ENCODE measurements around the gene ABTB2. TPM values are rescaled to one million over a fixed set of nuclear protein-coding genes. Genes with fewer than 3 reads are reported as not detected.
A peak's percentile ranks its signal among the peaks of the same experiment; 100 is the strongest.

The ABTB2 gene
- total RNA-seq, 1 experiment from 2014 or later: 4.0 TPM

DNA sequence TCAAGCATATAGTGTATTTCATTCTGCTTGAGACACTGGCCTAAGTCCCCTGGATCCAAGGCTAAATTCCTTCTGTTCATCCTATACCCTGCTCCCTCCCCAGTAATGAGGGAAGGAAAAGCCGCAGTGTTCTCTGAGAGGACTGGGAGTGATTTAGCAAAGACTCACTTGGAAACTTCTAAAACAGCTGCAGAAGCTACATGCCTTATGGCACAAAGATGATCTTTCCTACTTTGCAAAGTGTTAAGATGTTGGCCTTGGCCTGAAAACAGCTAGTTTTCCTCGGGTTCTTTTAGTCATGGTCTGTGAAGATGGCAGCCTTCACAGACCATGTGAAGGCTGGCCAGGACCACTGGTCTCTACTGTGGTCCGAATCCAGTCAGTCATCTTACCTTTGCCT, 65.7 kb downstream of the ABTB2 start:
- no peak for DNase-seq (ENCODE audit: low read depth)

DNA sequence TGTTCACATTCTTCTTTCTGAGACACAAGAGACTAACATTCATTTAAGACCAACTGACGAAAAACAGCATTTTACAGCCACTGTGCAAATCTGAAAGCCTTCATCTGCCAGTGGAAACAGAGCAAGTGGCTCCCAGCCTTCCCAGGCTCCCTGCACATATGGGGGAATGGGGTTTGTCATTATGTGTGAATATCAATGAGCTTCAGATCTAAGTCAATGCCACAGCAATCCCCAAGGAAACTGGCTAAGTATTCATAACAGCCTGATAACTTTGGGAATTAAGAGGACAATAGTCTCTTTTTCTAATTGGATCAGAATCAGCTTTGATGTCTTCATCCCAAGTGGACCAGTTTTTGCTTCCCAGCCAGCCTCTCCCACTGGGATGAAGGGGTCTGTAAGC, 66.9 kb downstream of the ABTB2 start:
- no peak for DNase-seq (ENCODE audit: low read depth)

- no peak for DNase-seq (ENCODE audit: low read depth)
These were observed 69.3 kb downstream of the ABTB2 start for GRCh38 chr11:34288492-34288891.

GRCh38 chr11:34284811-34285481, 72.9 kb downstream of the ABTB2 start:
- no peak for DNase-seq (ENCODE audit: low read depth)

- DNase-seq (ENCODE audit: low read depth): no peak
These were observed 73.7 kb downstream of the ABTB2 start for GRCh38 chr11:34284156-34284555.

DNA sequence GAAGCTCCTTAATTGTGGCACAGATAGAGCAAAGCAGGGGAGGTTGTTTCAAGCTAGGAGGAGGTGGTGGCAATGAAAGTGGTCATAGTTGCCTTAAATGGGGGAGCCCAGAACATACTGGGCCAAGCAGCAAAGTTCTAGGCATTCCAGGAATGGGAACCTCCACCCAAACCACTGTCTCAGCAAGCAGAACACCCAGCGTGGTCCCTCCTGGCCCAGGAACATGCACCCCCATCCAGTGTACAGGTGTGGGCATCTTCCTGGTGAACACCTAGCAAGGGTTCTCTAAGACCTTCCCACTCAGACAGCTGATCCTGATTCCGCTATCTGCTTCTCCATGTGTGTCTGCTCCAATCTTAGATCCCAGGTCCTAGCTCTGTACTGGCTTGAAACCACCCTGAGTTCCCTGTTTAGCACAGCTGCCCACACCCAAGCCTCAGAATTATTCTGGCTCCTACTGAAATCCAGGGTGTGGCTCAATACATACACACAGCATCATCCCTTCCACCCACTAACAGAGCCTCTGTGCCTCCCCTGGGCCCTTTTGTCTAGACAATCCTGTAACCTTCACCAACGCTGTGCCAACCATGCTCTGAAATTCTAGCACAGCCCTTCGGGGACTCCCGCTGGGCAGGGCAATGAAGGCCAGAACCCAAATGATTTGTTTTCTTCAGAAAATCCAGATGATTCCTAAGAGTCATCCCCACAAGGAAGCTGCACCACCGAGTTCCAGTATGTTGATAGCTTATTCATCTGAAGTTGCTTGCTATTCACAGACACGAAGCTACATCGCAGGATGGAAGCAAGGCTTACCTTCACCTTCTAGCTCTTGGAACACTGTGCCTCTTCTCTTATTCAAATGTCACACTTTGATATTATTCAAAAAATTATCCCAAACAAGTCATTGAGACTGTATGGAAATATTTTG, 76.6 kb downstream of the ABTB2 start:
- no peak for DNase-seq (ENCODE audit: low read depth)

DNA sequence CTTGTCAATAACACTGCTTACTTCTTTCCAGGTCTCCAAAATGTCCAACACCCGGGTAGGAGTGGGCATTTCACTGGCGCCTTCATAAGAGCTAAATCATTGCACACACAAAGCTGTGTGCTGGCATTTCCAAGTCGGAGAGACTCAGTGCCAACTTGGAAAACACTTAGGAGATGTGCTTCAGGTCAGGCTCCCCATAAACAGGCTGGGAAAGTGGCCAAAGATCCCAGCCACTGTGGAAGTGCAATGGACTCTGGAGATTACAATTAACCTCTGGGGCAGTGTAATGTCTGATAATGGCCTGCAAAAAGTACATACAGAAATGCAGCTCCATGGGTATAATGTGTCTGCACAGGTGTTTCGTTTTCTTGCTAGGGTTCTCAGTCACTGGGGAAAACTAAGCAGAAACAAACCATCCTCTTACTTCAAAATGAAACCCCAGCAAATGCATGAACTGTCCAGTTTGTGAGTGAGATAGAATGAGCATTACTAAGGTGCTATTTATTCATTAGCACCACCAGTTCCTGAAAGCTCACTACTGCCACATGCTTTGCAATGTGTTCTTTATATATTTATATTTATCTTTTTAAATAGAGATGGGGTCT, 79.0 kb downstream of the ABTB2 start:
- no peak for DNase-seq (ENCODE audit: low read depth)

GRCh38 chr11:34278175-34278574, 79.6 kb downstream of the ABTB2 start:
- DNase-seq (ENCODE audit: low read depth): no peak

DNA sequence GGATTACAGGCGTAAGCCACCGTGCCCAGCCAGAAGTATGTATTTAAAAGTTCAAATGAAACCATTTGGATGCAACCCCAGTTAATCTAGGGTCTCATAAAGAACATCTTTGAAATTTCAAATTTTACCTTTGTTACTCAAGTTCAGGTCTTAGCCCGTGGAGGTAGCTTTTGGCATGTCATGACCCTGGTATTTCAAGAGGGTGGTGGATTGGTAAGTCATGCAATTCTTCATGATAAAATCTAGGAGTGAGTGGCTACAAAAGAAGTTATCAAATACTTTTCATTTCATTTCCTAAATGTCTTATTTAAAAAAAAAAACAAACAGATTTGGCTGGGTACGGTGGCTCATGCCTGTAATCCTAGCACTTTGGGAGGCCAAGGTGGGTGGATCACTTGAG, 80.6 kb downstream of the ABTB2 start:
- no peak for DNase-seq (ENCODE audit: low read depth)

DNA sequence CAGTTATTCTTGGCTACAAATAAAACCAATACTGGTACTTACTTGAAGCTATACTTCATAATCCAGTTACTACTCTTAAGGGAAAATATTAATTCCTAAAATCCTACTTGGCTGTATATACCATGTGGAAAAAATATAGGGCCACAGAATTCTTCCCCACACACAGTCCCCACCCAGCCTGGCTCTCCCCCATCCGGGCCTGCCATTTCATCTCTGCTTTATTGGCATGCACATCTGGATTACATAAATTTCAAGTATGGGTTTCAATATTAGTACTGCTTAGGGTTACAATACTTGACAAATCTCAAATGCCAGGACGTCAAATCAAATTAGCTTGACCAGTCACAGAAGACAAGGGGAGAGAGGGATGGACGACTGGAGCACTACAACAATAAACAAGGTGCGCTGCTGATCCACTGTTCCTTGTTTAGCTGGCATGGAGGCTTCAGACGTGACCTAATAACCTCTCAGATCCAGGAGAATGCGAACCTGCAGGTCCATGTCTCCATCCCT, 81.4 kb downstream of the ABTB2 start:
- no peak for DNase-seq (ENCODE audit: low read depth)

GRCh38 chr11:34275486-34275885, 82.3 kb downstream of the ABTB2 start:
- DNase-seq (ENCODE audit: low read depth): no peak

- DNase-seq (ENCODE audit: low read depth): peak; percentile 98
These were observed 83.0 kb downstream of the ABTB2 start for GRCh38 chr11:34274712-34275398.

GRCh38 chr11:34273099-34273498, 84.7 kb downstream of the ABTB2 start:
- DNase-seq (ENCODE audit: low read depth): no peak

DNA sequence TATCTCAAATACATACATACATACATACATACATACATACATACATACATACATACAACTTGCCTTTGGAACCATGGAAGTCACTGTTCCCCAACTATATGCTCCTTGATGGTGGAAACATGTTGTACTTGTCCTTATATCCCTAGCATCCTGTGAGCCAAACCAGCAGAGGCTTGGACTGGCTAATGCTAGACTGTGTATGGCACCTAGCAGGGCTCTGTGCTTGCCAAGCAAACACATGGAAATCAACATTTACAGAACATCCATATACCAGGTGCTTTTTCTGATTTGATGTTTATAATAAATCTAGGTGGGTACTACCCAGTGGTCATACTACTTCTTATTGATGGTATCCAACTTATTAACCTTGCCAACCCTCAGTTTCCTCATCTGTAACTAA, 86.1 kb downstream of the ABTB2 start:
- no peak for DNase-seq (ENCODE audit: low read depth)

DNA sequence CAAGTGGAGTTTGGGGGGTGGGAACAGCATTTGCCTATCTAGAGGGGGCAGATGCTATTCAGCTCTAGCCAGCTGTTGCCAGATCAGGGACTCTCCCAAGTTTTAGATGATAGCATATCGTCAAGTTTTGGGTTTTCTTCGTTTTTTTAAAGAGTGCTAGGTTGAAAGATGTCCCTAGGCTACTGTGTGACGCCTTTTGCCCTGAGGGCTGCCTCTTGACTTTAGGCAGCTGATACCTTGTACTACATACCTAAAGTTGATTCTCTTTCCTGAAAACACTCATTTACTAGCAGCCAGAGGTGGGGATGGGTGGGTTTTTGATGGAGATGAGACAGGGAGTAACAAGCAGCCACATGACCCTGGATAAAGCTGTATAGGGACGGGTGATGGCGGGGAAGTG, 87.1 kb downstream of the ABTB2 start:
- no peak for DNase-seq (ENCODE audit: low read depth)

- no peak for DNase-seq (ENCODE audit: low read depth)
These were observed 88.0 kb downstream of the ABTB2 start for GRCh38 chr11:34269694-34270245.

- DNase-seq (ENCODE audit: low read depth): peak; percentile 30
These were observed 88.8 kb downstream of the ABTB2 start for GRCh38 chr11:34268906-34269430.

DNA sequence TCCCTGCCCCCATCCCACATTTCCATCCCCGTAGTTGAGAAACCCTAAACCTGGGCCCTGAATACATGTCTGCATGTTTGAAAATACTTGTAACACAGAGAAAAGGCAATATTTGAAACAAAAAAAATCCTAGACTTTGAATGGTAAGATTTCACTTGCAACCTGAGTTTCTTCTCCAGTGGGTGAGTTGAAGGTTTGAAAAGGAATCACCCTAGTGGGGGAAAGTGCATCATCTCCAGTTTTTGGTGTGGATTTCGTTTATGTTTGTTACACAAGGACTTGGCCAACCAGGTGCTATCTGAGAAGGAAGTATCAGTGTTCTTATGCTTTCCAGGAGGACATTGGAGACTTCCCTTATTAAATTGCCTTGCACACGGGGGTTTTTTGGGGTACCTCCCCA, 90.4 kb downstream of the ABTB2 start:
- DNase-seq (ENCODE audit: low read depth): no peak

DNA sequence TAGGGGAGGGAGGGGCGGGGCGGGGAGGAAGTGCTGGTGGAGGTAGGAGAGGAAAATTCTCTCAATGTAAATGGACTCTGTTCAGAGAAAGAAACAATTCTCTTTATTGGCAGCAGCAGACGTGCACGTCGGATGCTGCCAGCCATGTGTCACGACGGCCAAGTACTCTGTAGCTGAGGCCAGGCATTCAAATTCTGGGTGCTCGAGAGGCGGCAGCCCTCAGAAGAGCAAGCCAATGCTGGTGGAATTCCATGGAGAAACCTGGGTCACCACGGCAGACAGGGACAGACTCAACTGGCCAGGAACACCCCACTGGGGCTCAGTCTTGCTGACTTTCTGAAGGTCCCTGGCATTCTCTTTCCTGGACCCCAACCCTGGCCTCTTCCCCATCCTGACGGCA, 90.8 kb downstream of the ABTB2 start:
- DNase-seq (ENCODE audit: low read depth): no peak

DNA sequence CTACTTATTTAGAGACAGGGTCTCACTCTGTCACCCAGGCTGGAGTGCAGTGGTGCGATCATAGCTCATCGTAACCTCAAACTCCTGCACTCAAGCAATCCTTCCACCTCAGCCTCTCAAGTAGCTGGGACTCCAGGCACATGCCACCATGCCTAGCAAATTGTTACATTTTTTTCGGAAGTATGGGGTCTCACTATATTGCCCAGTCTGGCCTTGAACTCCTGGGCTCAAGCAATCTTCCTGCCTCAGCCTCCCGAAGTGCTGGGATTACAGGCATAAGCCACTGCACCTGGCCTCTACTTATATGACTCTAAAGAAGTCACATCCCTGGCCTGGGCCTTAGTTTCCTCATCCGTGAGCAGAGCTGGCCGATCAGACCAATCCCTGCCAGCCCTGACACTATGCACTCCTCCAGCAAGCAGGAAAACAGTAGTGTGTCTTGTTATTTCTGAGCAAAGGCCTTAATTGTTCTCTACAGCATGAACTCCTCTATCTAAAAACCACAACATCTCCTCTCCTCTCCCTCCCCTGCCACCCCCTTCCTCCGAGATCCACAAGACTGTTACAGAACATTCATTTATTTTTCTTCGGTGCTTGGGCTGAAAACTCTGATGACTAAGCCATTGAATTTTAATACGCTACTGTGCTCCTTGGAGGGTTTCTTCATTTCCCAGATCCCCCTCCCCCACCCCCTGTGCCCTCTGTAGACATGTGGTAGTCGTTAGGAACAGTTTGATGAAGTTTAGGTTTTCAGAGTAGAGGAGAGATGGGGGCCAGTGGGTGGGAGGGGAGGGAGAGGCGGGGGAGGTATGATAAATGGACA, 91.5 kb downstream of the ABTB2 start:
- DNase-seq (ENCODE audit: low read depth): peak; percentile 98

Data from HT1080 (cell line).